Measurements from ENCODE around the gene MAP3K20. TPM values are rescaled to one million over a fixed set of nuclear protein-coding genes. Genes with fewer than 3 reads are reported as not detected.
A peak's percentile ranks its signal among the peaks of the same experiment; 100 is the strongest.

The MAP3K20 gene
- total and polyA plus RNA-seq, 2 experiments from 2014 or later = 151 to 169 TPM

DNA sequence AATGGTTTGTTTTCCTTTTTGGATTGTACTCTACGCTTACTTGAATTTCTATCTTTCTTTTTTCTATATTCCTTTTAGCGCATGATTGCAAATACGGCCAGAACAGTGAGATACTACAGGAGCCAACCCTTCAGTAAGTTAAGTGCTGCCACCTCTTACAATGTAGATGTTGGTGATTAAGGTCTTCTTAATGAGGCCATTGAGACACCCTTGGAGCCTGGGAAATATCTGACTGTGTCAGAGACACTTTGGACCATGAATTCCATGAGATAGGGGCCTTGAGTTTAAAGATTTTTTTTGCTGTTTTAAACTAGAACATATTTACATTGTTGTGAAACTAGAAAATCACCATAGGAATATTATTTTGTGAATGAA is 27.1 kb upstream of the MAP3K20 start:
- Histone ChIP-seq H3K27me3 (no peaks in the 10 kb centered on the region), H3K4me3 (no peak overlapping the region), H3K4me1 (ENCODE audit: low read depth) (peaks cover 35% of the 10 kb centered on the region), H3K27ac (no peak overlapping the region), H3K36me3 (no peaks in the 10 kb centered on the region), H3K9me3 (ENCODE audit: low read depth) (no peaks in the 10 kb centered on the region)
- no peak for DNase-seq (ENCODE audit: low read depth in 1 of 2, low spot score in 1 of 2)
- TF ChIP-seq, protein P1, sequence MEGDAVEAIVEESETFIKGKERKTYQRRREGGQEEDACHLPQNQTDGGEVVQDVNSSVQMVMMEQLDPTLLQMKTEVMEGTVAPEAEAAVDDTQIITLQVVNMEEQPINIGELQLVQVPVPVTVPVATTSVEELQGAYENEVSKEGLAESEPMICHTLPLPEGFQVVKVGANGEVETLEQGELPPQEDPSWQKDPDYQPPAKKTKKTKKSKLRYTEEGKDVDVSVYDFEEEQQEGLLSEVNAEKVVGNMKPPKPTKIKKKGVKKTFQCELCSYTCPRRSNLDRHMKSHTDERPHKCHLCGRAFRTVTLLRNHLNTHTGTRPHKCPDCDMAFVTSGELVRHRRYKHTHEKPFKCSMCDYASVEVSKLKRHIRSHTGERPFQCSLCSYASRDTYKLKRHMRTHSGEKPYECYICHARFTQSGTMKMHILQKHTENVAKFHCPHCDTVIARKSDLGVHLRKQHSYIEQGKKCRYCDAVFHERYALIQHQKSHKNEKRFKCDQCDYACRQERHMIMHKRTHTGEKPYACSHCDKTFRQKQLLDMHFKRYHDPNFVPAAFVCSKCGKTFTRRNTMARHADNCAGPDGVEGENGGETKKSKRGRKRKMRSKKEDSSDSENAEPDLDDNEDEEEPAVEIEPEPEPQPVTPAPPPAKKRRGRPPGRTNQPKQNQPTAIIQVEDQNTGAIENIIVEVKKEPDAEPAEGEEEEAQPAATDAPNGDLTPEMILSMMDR (IDR thresholded peaks at IDR 0.05; ENCODE audit: low read depth, low read length) = no peak

DNA sequence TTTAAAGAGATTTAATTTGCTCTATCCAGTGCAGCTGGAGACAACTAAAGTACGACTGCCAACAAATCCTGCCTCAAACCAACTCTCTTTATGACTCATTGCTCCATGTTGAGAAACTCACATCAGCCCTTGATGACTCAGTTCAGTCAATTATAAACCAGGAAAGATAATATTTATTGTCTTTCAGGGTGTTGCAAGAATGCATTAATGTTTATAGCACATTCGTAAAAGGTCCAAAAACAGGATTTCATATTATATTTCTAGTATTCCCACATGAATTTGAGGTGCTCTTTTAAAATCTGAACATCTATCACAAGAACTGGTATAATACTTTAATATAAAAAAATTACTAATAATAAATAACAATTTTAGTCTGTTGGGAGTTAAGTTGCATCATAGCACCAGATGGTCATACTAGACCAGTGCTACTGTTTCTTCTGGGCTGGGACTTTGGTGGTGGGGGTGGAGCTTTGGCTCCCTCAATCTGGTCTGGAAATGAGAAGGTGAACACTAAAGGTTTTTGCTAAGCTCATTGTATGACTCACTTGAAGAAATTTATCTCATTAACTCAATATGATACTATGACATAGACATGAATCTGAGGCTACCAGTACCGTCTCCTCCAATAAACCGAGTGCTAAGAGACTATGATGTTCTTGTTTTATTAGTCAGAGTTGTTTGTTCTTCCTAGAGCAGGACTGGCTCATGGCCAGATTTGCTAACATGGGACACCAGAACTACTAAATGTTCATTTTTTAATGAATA is 26.6 kb upstream of the MAP3K20 start:
- H3K27me3 ChIP-seq = no peaks in the 10 kb centered on the region
- no peaks in the 10 kb centered on the region for H3K9me3 ChIP-seq (ENCODE audit: low read depth)
- H3K36me3 ChIP-seq = no peaks in the 10 kb centered on the region
- TF ChIP-seq, protein P1 (IDR thresholded peaks at IDR 0.05; ENCODE audit: low read depth, low read length) = no peak
- peaks cover 31% of the 10 kb centered on the region for H3K4me1 ChIP-seq (ENCODE audit: low read depth)
- H3K27ac ChIP-seq = no peak overlapping the region
- H3K4me3 ChIP-seq = no peak overlapping the region
- peak in 1 of 2 donors; percentile 97 for DNase-seq (ENCODE audit: low read depth in 1 of 2, low spot score in 1 of 2)

DNA sequence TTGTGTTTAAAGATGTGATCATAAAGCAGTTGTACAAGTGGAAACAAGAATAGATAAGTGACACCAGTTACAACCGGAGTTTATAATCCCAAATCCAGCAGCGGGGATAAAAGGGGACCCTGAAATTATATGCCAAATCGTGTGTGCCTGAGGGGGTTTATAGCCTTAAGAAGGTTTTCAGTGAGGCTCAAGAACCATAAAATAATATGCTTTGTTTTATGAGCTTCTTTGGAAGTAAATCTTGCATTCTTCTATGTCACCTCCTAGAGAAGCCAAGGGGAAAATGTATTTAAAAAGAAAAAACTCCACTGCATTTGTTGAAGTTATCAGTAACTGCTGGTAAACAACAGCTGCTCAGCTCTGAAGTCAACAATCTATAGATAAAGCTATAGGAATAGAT is 25.8 kb upstream of the MAP3K20 start:
- Histone ChIP-seq H3K27me3 (no peaks in the 10 kb centered on the region), H3K27ac (no peak overlapping the region), H3K36me3 (no peaks in the 10 kb centered on the region), H3K9me3 (ENCODE audit: low read depth) (no peaks in the 10 kb centered on the region), H3K4me1 (ENCODE audit: low read depth) (peaks cover 31% of the 10 kb centered on the region), H3K4me3 (no peak overlapping the region)
- TF ChIP-seq, protein P1 (IDR thresholded peaks at IDR 0.05; ENCODE audit: low read depth, low read length) = no peak
- DNase-seq (ENCODE audit: low read depth in 1 of 2, low spot score in 1 of 2) = no peak

DNA sequence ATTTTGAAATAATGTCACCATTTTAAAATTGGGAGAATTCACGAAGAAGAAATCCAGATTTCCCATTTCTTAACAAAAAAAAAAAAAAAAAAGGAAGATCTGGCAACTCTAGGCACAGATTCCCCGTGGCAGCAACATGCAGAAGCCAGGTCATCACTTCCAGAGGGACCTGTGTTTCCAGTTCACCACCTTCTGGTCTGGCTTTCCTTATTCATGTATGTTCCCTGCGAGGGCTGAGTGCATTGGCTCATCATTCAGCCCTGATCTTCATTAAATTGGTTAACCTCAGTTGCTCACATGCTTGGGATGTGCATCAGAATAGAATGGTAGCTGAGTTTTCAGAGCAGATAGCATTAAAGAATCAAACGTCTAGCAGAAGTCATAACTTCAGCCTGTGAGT is 25.0 kb upstream of the MAP3K20 start:
- DNase-seq (ENCODE audit: low read depth in 1 of 2, low spot score in 1 of 2) = no peak
- peaks cover 26% of the 10 kb centered on the region for H3K4me1 ChIP-seq (ENCODE audit: low read depth)
- H3K36me3 ChIP-seq = no peaks in the 10 kb centered on the region
- no peak overlapping the region for H3K27ac ChIP-seq
- H3K4me3 ChIP-seq = no peak overlapping the region
- TF ChIP-seq, protein P1 (IDR thresholded peaks at IDR 0.05; ENCODE audit: low read depth, low read length) = no peak
- H3K27me3 ChIP-seq = no peaks in the 10 kb centered on the region
- H3K9me3 ChIP-seq (ENCODE audit: low read depth) = no peaks in the 10 kb centered on the region

DNA sequence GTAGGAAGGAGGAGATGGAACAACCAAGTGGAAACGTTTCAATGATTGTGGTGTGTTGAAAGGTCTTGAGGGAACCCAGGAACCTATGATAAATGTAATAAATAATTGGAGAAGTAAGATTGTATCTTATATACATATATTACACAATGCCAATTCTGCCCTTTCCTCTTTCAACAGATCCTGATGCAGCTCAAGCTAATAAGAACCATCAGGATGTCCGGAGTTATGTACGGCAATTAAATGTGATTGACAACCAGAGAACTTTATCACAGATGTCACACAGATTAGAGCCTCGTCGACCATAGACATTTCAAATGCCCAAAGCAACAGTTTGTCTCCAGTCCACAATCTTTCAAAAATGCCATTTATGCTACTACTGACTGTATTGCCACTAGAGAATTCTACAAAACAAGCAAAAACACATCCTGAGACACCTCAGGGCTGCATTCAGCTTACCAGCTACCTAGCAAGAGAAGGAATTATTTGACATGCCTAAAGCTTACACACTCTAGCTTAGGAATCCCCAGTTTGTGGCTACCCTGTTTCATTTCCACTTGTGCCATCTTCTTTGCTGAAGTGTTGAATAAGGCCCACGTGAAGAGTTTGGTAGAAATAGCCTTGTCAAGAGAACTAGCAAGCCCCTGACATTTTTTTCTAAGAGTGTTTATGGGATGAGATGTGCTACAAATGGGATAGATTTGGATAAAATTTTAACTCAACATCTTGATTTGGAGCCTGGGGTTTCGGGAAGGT is 24.0 kb upstream of the MAP3K20 start:
- Histone ChIP-seq H3K27me3 (no peaks in the 10 kb centered on the region), H3K9me3 (ENCODE audit: low read depth) (no peaks in the 10 kb centered on the region), H3K4me1 (ENCODE audit: low read depth) (peaks cover 18% of the 10 kb centered on the region), H3K36me3 (no peaks in the 10 kb centered on the region), H3K27ac (no peak overlapping the region), H3K4me3 (no peak overlapping the region)
- no peak for DNase-seq (ENCODE audit: low read depth in 1 of 2, low spot score in 1 of 2)
- TF ChIP-seq, protein P1 (IDR thresholded peaks at IDR 0.05; ENCODE audit: low read depth, low read length) = no peak
